NCI-H187 (cell line): Measurements from ENCODE around the gene PRAMEF20.
"Not testable (repeated sequence)": the region's sequence is repeated elsewhere in the genome, so short reads cannot be mapped to it uniquely, and the experiment has no call there.

Source experiments
- DNase-seq, 2 experiments: peaks; one replicate each; lab custom pipeline; 2025; lab: John Stamatoyannopoulos, UW

The PRAMEF20 gene

GRCh38 chr1:13410150-13410549 is at the start of gene PRAMEF20:
Gene PRAMEF20, plus strand, starts transcription at chr1:13410450. Its CDS starts 5,905 bp downstream, at chr1:13416355.
- DNase-seq = not testable (repeated sequence)

GRCh38 chr1:13362364-13362763 is 47.9 kb upstream of the PRAMEF20 start:
- DNase-seq = not testable (repeated sequence)

- DNase-seq = not testable (repeated sequence)
Observed at GRCh38 chr1:13364928-13365327, 45.3 kb upstream of the PRAMEF20 start.

GRCh38 chr1:13366536-13366935 is 43.7 kb upstream of the PRAMEF20 start:
- DNase-seq = not testable (repeated sequence)

- DNase-seq = not testable (repeated sequence)
Observed at GRCh38 chr1:13368544-13368943, 41.7 kb upstream of the PRAMEF20 start.

GRCh38 chr1:13378983-13379382 is 31.3 kb upstream of the PRAMEF20 start:
- not testable (repeated sequence) for DNase-seq

GRCh38 chr1:13380380-13380779 is 29.9 kb upstream of the PRAMEF20 start:
- not testable (repeated sequence) for DNase-seq

GRCh38 chr1:13389332-13389731 is 20.9 kb upstream of the PRAMEF20 start, which contains the start of gene PRAMEF17:
Gene PRAMEF17, plus strand, starts transcription at chr1:13389632. Its CDS starts 26 bp downstream, at chr1:13389658.
- not testable (repeated sequence) for DNase-seq

GRCh38 chr1:13393004-13393403 is 17.2 kb upstream of the PRAMEF20 start:
- DNase-seq = not testable (repeated sequence)

- not testable (repeated sequence) for DNase-seq
Observed at GRCh38 chr1:13394761-13395160, 15.5 kb upstream of the PRAMEF20 start.

- DNase-seq = not testable (repeated sequence)
Observed at GRCh38 chr1:13395311-13395710, 14.9 kb upstream of the PRAMEF20 start.

GRCh38 chr1:13407811-13408210 is 2.4 kb upstream of the PRAMEF20 start:
- no peak for DNase-seq

GRCh38 chr1:13430495-13430894 is 20.2 kb downstream of the PRAMEF20 start:
- no peak for DNase-seq

GRCh38 chr1:13432251-13432650 is 22.0 kb downstream of the PRAMEF20 start:
- DNase-seq = no peak

- DNase-seq = not testable (repeated sequence)
Observed at GRCh38 chr1:13433694-13434358, 23.6 kb downstream of the PRAMEF20 start.

GRCh38 chr1:13435458-13435857 is 25.2 kb downstream of the PRAMEF20 start:
- DNase-seq = no peak

- not testable (repeated sequence) for DNase-seq
Observed at GRCh38 chr1:13439104-13439783, 29.0 kb downstream of the PRAMEF20 start.

- DNase-seq = no peak
Observed at GRCh38 chr1:13443335-13443979, 33.2 kb downstream of the PRAMEF20 start.

- DNase-seq = no peak
Observed at GRCh38 chr1:13450204-13450603, 40.0 kb downstream of the PRAMEF20 start.

- DNase-seq = no peak
Observed at GRCh38 chr1:13451399-13451965, 41.2 kb downstream of the PRAMEF20 start.

GRCh38 chr1:13456904-13457532 is 46.8 kb downstream of the PRAMEF20 start:
- no peak for DNase-seq

GRCh38 chr1:13461977-13462376 is 51.7 kb downstream of the PRAMEF20 start:
- no peak for DNase-seq
